K562 (cell line): ENCODE measurements around the gene HOXB6. TPM values are rescaled to one million over a fixed set of nuclear protein-coding genes. Genes with fewer than 3 reads are reported as not detected.
A peak's percentile ranks its signal among the peaks of the same experiment; 100 is the strongest.

Experiments
- ATAC-seq: fragments of 200-7000 bp; cut with Tn5 transposase; 3 replicates; pipeline ENCODE4 v1.9.1; 2020; ENCODE audit warnings: moderate library complexity
- BruUV-seq: library from RNA; stranded (reverse); fragments of 400-500 nt; replicated peaks from 2 replicates; lab custom pipeline; 2021; lab: Mats Ljungman, UMichigan
- CTCF ChIA-PET: fragments of 300-600 bp; formaldehyde crosslinking; extraction: SDS; loops from one replicate; lab custom pipeline; 2021; ENCODE audit warnings: low intra/inter-chr PET ratio; lab: Yijun Ruan, JAX
- POLR2A ChIA-PET: fragments of 300-600, 350-650 bp; sonication (Branson Sonifier 250); formaldehyde crosslinking; extraction: SDS; loops from one replicate; lab custom pipeline; 2021; ENCODE audit warnings: antibody characterized with exemption, inconsistent platforms; lab: Yijun Ruan, JAX
- DNase-seq, 4 experiments: peaks; one replicate each; pipeline versions ENCODE4 v3.0.0 to v3.0.0-alpha.2; 2011 to 2018; ENCODE audit warnings: low spot score in 3 of 4, mixed read lengths in 3 of 4; ENCODE audit errors: extremely low read depth in 1 of 4
- FAIRE-seq: peaks from 2 replicates; lab custom pipeline; 2011; peaks lifted over from hg19 to GRCh38; lab: Jason Lieb, UNC
- H2AFZ ChIP-seq: 2 replicates; pipeline ENCODE4 v1.6.0; 2011; ENCODE audit warnings: low read depth, low read length, control low read depth, inconsistent platforms
- H3K27ac ChIP-seq: fragments of 200-600 bp; 3 replicates; pipeline ENCODE4 v1.8.0; 2011; ENCODE audit warnings: low read depth, mild to moderate bottlenecking, control low read depth, inconsistent platforms, low read length, moderate library complexity, mixed read lengths; ENCODE audit errors: extremely low read depth
- H3K27me3 ChIP-seq, 2 experiments: fragments of 300-600 bp in 1 of 2; 2 replicates in 1 of 2; 3 replicates in 1 of 2; pipeline versions ENCODE4 v1.6.0 to v1.8.0; 2011; ENCODE audit warnings: inconsistent platforms in 2 of 2, low read length in 2 of 2, mild to moderate bottlenecking in 1 of 2, mixed read lengths in 1 of 2, moderate library complexity in 1 of 2; ENCODE audit not compliant: control insufficient read depth in 2 of 2, insufficient read depth in 2 of 2
- H3K36me3 ChIP-seq: fragments of 300-600 bp; 3 replicates; pipeline ENCODE4 v1.8.0; 2011; ENCODE audit warnings: mild to moderate bottlenecking, low read length, inconsistent platforms; ENCODE audit not compliant: control insufficient read depth, insufficient read depth
- H3K4me1 ChIP-seq, 2 experiments: fragments of 200-600 bp in 1 of 2; replicated peaks in 1 of 2; 2 replicates in 1 of 2; 3 replicates in 1 of 2; pipeline versions ENCODE4 v1.5.1 to v1.8.0; 2011; ENCODE audit warnings: inconsistent platforms in 2 of 2, low read length in 2 of 2, mild to moderate bottlenecking in 1 of 2, mixed read lengths in 1 of 2, moderate library complexity in 1 of 2; ENCODE audit not compliant: control insufficient read depth in 2 of 2, insufficient read depth in 2 of 2
- H3K4me2 ChIP-seq: 2 replicates; pipeline ENCODE4 v1.6.1; 2011; ENCODE audit warnings: low read length, control low read depth, inconsistent platforms, mixed read lengths; ENCODE audit not compliant: insufficient read depth
- H3K4me3 ChIP-seq: fragments of 200-600 bp; sonication (generic), shearing (Covaris generic); 2 replicates; pipeline ENCODE4 v1.5.1; 2016; ENCODE audit warnings: control low read depth, inconsistent platforms
- H3K79me2 ChIP-seq: fragments of 200-600 bp; 3 replicates; pipeline ENCODE4 v1.8.0; 2011; ENCODE audit warnings: low read length, inconsistent platforms; ENCODE audit not compliant: control insufficient read depth, insufficient read depth
- H3K9ac ChIP-seq, 2 experiments: 2 replicates each; pipeline versions ENCODE4 v1.6.0 to v1.6.1; 2011; ENCODE audit warnings: low read depth in 2 of 2, low read length in 2 of 2, control low read depth in 1 of 2, inconsistent platforms in 1 of 2, mild to moderate bottlenecking in 1 of 2, mixed read lengths in 1 of 2; ENCODE audit not compliant: insufficient read depth in 1 of 2
- H3K9me1 ChIP-seq: one replicate; pipeline ENCODE4 v1.6.0; 2011; ENCODE audit warnings: inconsistent platforms, mild to moderate bottlenecking, low read length, moderate library complexity; ENCODE audit not compliant: control insufficient read depth, insufficient read depth
- H3K9me3 ChIP-seq: replicated peaks from 2 replicates; pipeline ENCODE4 v1.5.1; 2011; ENCODE audit warnings: low read depth, low read length, inconsistent platforms; ENCODE audit not compliant: control insufficient read depth, insufficient read depth
- H4K20me1 ChIP-seq: replicated peaks from 2 replicates; pipeline ENCODE4 v1.6.1; 2011; ENCODE audit warnings: low read length, inconsistent platforms, mixed read lengths; ENCODE audit not compliant: control insufficient read depth, insufficient read depth
- BHLHE40 ChIP-seq: IDR thresholded peaks from 2 replicates; pipeline ENCODE4 v1.6.1; 2011; ENCODE audit warnings: low read length, improper control_type of control experiment
- CC2D1A ChIP-seq: fragments of 450-650 bp; IDR thresholded peaks from 2 replicates; pipeline ENCODE4 v1.6.1; 2017; ENCODE audit warnings: mild to moderate bottlenecking
- CREM ChIP-seq: IDR thresholded peaks from 2 replicates; pipeline ENCODE4 v1.6.1; 2014; ENCODE audit warnings: antibody characterized with exemption, low read depth
- CTCF ChIP-seq, 3 experiments: IDR thresholded peaks in 2 of 3; conservative IDR thresholded peaks in 1 of 3; 2 replicates each; pipeline ENCODE4 v1.5.1; 2011 to 2012; ENCODE audit warnings: low read length in 3 of 3, mild to moderate bottlenecking in 3 of 3, control low read depth in 2 of 3, improper control_type of control experiment in 1 of 3, inconsistent platforms in 1 of 3, low read depth in 1 of 3, mixed read lengths in 1 of 3, moderate library complexity in 1 of 3; ENCODE audit not compliant: insufficient read depth in 2 of 3
- CTCFL ChIP-seq: IDR thresholded peaks from 2 replicates; pipeline ENCODE4 v1.6.1; 2011; ENCODE audit warnings: borderline replicate concordance, low read depth, mild to moderate bottlenecking, moderate library complexity, low read length; ENCODE audit not compliant: insufficient read depth, poor library complexity, severe bottlenecking
- DIDO1 ChIP-seq: fragments of 450-650 bp; IDR thresholded peaks from 2 replicates; pipeline ENCODE4 v1.6.1; 2016; ENCODE audit warnings: low read depth, missing biosample characterization, missing genetic modification characterization
- HCFC1 ChIP-seq: IDR thresholded peaks from 2 replicates; pipeline ENCODE4 v1.6.1; 2012; ENCODE audit warnings: low read depth, low read length, improper control_type of control experiment
- JUND ChIP-seq, 2 experiments: IDR thresholded peaks; 2 replicates in 1 of 2; 3 replicates in 1 of 2; pipeline ENCODE4 v1.6.1; 2011; ENCODE audit warnings: borderline replicate concordance in 2 of 2, low read depth in 2 of 2, low read length in 2 of 2, improper control_type of control experiment in 1 of 2, missing biosample characterization in 1 of 2, missing genetic modification characterization in 1 of 2, missing genetic modification reagents in 1 of 2
- PPARD ChIP-seq: fragments of 250-450 bp; sonication (Bioruptor Pico); IDR thresholded peaks from 2 replicates; pipeline ENCODE4 v1.8.0; 2022; ENCODE audit warnings: inconsistent platforms, mild to moderate bottlenecking, moderate library complexity
- SRF ChIP-seq, 2 experiments: fragments of 250-450, 450-650 bp in 1 of 2; sonication (Bioruptor Pico) in 1 of 2; sonication (generic) in 1 of 2; formaldehyde crosslinking; IDR thresholded peaks; 2 replicates each; pipeline versions ENCODE4 v1.5.0 to v1.5.1; 2020 to 2022; ENCODE audit warnings: mild to moderate bottlenecking in 1 of 2, missing genetic modification reagents in 1 of 2
- YY1 ChIP-seq, 3 experiments: IDR thresholded peaks; 2 replicates each; pipeline ENCODE4 v1.6.1; 2011; ENCODE audit warnings: low read length in 2 of 3, mild to moderate bottlenecking in 2 of 3, moderate library complexity in 2 of 3, borderline replicate concordance in 1 of 3, control low read depth in 1 of 3, low read depth in 1 of 3; ENCODE audit not compliant: insufficient read depth in 3 of 3, insufficient replicate concordance in 2 of 3, control insufficient read depth in 1 of 3, insufficient read length in 1 of 3; ENCODE audit errors: extremely low read depth in 1 of 3
- ZBTB33 ChIP-seq: sonication (generic); formaldehyde crosslinking; IDR thresholded peaks from 2 replicates; pipeline ENCODE4 v1.8.1; 2023; ENCODE audit warnings: mild to moderate bottlenecking, missing genetic modification reagents
- WGBS: fragments of 100-300 bp; shearing (Covaris generic); methylation state at CpG from one replicate; pipeline ENCODE4 v1.1.6; 2016; ENCODE audit warnings: low coverage, mixed read lengths; ENCODE audit not compliant: insufficient coverage; ENCODE audit errors: missing lambda C conversion rate; 5-methylcytosine and 5-hydroxymethylcytosine counted together
- in situ Hi-C: fragments of 300-500 bp; cut with MboI; formaldehyde crosslinking; loops from 4 replicates; pipeline ENCODE4 v1.15.0; 2018; ENCODE audit warnings: inconsistent platforms, mixed read lengths
- intact Hi-C: fragments of 100-400 bp; cut with micrococcal nuclease; formaldehyde crosslinking; loops from 2 replicates; pipeline ENCODE4 v1.14.2; 2022
- polyA plus RNA-seq, 8 experiments: library from polyadenylated mRNA; depleted of rRNA in 4 of 8; stranded (reverse) in 5 of 8; unstranded in 3 of 8; fragments of >200 nt; fragmentation: Nextera tagmentation in 2 of 8; fragmentation: Illumina TruSeq in 1 of 8; extraction: Ambion mirVana in 2 of 8; extraction: Trizol in 1 of 8; gene quantifications; 2 replicates each; pipeline versions ENCODE4 v1.2.1 to v1.2.3, GENCODE V29; 2011 to 2014; ENCODE audit warnings: inconsistent platforms in 1 of 8, missing spikeins in 1 of 8
- total RNA-seq, 7 experiments: library from RNA; depleted of rRNA in 6 of 7; stranded (reverse); fragments of >200 nt in 6 of 7; fragmentation: Illumina TruSeq in 2 of 7; extraction: Trizol in 2 of 7; gene quantifications; 2 replicates each; pipeline versions ENCODE4 v1.2.1 to v1.2.3, GENCODE V29; 2011 to 2021; ENCODE audit warnings: low replicate concordance in 1 of 7

Gene HOXB6
- total and polyA plus RNA-seq, 9 of the 15 experiments (the other 6 are each of a cell fraction or from before 2014, with no cell fraction given) = 1.2 to 14.8 (median 4.9) TPM

GRCh38 chr17:48593840-48594537 lies 10.8 kb downstream of the HOXB6 start:
- Histone ChIP-seq H3K79me2 (peaks cover 5% of the 10 kb centered on the region; the same call in 1 of the 3 replicates), H3K9ac (no peak overlapping the region), H3K36me3 (no peaks in the 10 kb centered on the region; the same call in 2 of the 3 replicates), H2AFZ (peak overlapping the region; percentile 85), H3K9me1 (no peaks in the 10 kb centered on the region), H3K27ac (no peak overlapping the region), H3K9me3 (no peaks in the 10 kb centered on the region), H3K4me1 (peaks cover 14 to 46% of the 10 kb centered on the region in 2 experiments; a peak in 4 of 5 replicates), H3K4me2 (peak overlapping the region; percentile 29), H3K27me3 (no peaks in the 10 kb centered on the region), H4K20me1 (no peaks in the 10 kb centered on the region), H3K4me3 (no peak overlapping the region)
- intact Hi-C loops (no loop called here), in situ Hi-C loops (loop anchor here (5.0 kb wide), 1 partner anchor 257 kb away; no protein-coding TSS in a partner anchor)
- DNase-seq (peak; percentile 84 to 87 (median 86)), FAIRE-seq (peak; percentile 89), ATAC-seq (peak; percentile 92)
- WGBS = 34% methylated on average over 28 of the region's 37 CpGs
- POLR2A ChIA-PET = interaction anchor here (0.5 to 3.7 kb wide), 5 partner anchors 8 to 30 kb away, joined by 4 to 12 read pairs (median 4); no protein-coding TSS in a partner anchor
- CTCF ChIA-PET = interaction anchor here (0.6 to 2.8 kb wide), 13 partner anchors 25 to 379 kb away, joined by 3 to 19 read pairs (median 4); no protein-coding TSS in a partner anchor
- BruUV-seq = no TSS peak
- TF ChIP-seq SRF (CRISPR knock-in tag; IDR thresholded peaks at IDR 0.05) = peak in 1 of 2 experiments; percentile 84; a peak in 1 of 4 replicates
- peak; percentile 40; the same call in 1 of the 2 replicates for TF ChIP-seq BHLHE40
- peak; percentile 57 for TF ChIP-seq CC2D1A
- TF ChIP-seq ZBTB33 (CRISPR knock-in tag) = peak; percentile 97
- peak; percentile 18 for TF ChIP-seq CTCFL
- TF ChIP-seq CREM = peak; percentile 49; the same call in 1 of the 2 replicates
- no peak for TF ChIP-seq PPARD (CRISPR knock-in tag)
- TF ChIP-seq JUND (IDR thresholded peaks at IDR 0.05; ENCODE audit: borderline replicate concordance, low read depth, low read length) = 0 out of 2 replicates have a peak, but pooled peaks have one; percentile 28
- no peak for TF ChIP-seq JUND (tag; IDR thresholded peaks at IDR 0.05; ENCODE audit: borderline replicate concordance, low read depth, low read length)
- no peak for TF ChIP-seq DIDO1 (tag)
- TF ChIP-seq CTCF (IDR thresholded peaks at IDR 0.05 in 2 of 3, conservative IDR thresholded peaks at IDR 0.05 in 1 of 3; ENCODE audit: insufficient read depth in 2 of 3, low read depth in 1 of 3, low read length in 3 of 3) = peak; percentile 94 to 95 (median 94)
- TF ChIP-seq YY1 (IDR thresholded peaks at IDR 0.05; ENCODE audit: borderline replicate concordance in 1 of 3, control insufficient read depth in 1 of 3, extremely low read depth in 1 of 3, insufficient read depth in 3 of 3, insufficient read length in 1 of 3, insufficient replicate concordance in 2 of 3, low read depth in 1 of 3, low read length in 2 of 3) = peak; percentile 52 to 96 (median 92)
- TF ChIP-seq HCFC1 = peak; percentile 24; the same call in 1 of the 2 replicates
